Measurements from ENCODE around the gene TMEM132C. TPM values are rescaled to one million over a fixed set of nuclear protein-coding genes. Genes with fewer than 3 reads are reported as not detected.

Gene TMEM132C
- total RNA-seq, 1 donor from 2014 or later, result 61.8 TPM

DNA sequence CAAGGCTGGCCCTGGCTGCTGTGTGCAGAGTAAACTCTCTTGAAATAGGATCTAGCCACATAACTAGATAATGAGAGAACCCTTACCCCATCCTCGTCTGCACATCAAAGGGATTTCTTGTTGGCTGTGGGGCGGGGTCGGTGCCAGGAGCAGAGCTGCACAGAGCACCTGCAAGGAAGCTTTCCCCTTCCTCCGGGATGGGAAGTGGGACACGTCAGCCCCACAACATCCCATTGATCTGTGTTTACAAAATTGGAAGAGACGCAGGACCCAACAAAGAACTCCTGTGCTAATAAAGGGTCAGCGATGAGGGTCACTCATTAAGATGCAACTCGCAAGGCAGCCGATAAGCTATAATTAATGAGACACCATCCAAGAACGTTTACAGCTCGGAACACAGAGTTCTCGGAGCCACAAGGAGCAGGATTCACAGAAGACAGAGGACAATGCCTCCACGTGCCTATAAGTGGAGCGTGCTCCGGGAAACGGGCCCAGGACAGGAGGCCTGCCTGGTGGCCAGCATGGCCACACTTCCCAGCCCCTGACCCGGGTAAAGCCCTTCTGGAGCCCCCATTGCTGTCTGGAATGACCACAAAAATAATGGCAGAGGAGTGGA lies 385.3 kb downstream of the TMEM132C start:
- Mint-ChIP-seq H3K27ac (no peak overlapping the region), H3K9me3 (peaks cover 4% of the 10 kb centered on the region), H3K36me3 (peaks cover 6% of the 10 kb centered on the region), H3K4me1 (ENCODE audit: unreplicated experiment) (peaks cover 12% of the 10 kb centered on the region), H3K27me3 (peaks cover 26% of the 10 kb centered on the region), H3K4me3 (no peak overlapping the region)
- no peak for TF ChIP-seq CTCF (conservative IDR thresholded peaks at IDR 0.05)
- DNase-seq (ENCODE audit: extremely low spot score, unreplicated experiment), result no peak

DNA sequence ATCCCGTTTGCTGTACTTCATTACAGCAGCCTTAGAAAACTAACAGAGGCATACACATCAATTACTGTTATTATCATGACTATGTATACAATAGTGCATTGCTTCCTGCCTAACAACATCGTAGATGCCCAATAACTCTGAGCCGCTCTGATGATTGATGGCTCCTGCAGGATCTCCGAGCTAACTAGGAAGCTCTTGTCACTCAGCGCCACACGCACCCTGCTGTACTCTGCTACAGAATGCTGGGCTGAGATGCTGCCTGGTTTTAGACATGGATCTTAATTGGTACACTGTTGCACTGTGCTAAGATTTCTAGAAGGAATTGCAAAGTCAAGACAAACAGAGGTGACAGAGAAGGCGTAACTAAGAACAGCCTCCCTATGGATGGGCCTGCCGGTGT lies 387.5 kb downstream of the TMEM132C start:
- Mint-ChIP-seq H3K4me3 (no peak overlapping the region), H3K4me1 (ENCODE audit: unreplicated experiment) (peaks cover 12% of the 10 kb centered on the region), H3K9me3 (no peaks in the 10 kb centered on the region), H3K27ac (no peak overlapping the region), H3K27me3 (peaks cover 18% of the 10 kb centered on the region), H3K36me3 (peaks cover 3% of the 10 kb centered on the region)
- no peak for DNase-seq (ENCODE audit: extremely low spot score, unreplicated experiment)
- no peak for TF ChIP-seq CTCF (conservative IDR thresholded peaks at IDR 0.05)

DNA sequence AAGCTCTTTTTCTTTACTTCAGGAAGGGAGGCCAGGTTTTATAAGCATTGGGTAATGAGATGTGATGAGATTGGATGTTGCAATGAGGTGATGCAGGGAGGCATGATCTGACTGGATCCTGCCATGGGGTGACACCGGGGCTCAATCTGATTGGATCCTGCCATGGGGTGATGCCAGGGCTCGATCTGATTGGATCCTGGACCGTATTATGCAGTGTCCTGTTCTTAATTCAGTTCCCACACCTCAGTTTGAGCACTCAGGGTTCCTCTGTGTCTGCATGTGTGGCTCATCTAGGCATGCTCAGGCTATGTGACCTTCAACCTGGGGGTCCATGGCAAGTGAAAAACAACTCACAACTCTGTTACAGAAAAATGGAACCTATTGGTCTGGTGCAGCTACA lies 390.4 kb downstream of the TMEM132C start:
- no peak for DNase-seq (ENCODE audit: extremely low spot score, unreplicated experiment)
- TF ChIP-seq CTCF (conservative IDR thresholded peaks at IDR 0.05), result no peak
- H3K36me3 Mint-ChIP-seq, result peaks cover 3% of the 10 kb centered on the region
- no peak overlapping the region for H3K4me3 Mint-ChIP-seq
- H3K27me3 Mint-ChIP-seq, result peaks cover 21% of the 10 kb centered on the region
- H3K9me3 Mint-ChIP-seq, result no peaks in the 10 kb centered on the region
- peaks cover 21% of the 10 kb centered on the region for H3K4me1 Mint-ChIP-seq (ENCODE audit: unreplicated experiment)
- no peak overlapping the region for H3K27ac Mint-ChIP-seq

- Mint-ChIP-seq H3K9me3 (no peaks in the 10 kb centered on the region), H3K36me3 (peaks cover 3% of the 10 kb centered on the region), H3K27ac (no peak overlapping the region), H3K4me1 (ENCODE audit: unreplicated experiment) (peaks cover 13% of the 10 kb centered on the region), H3K4me3 (no peak overlapping the region), H3K27me3 (peaks cover 17% of the 10 kb centered on the region)
- TF ChIP-seq CTCF (conservative IDR thresholded peaks at IDR 0.05), result no peak
- DNase-seq (ENCODE audit: extremely low spot score, unreplicated experiment), result no peak
These were observed 393.7 kb downstream of the TMEM132C start for GRCh38 chr12:128660532-128661225.

GRCh38 chr12:128661226-128661569 lies 394.2 kb downstream of the TMEM132C start:
- no peaks in the 10 kb centered on the region for H3K9me3 Mint-ChIP-seq
- H3K27ac Mint-ChIP-seq, result no peak overlapping the region
- TF ChIP-seq CTCF (conservative IDR thresholded peaks at IDR 0.05), result no peak
- H3K36me3 Mint-ChIP-seq, result peaks cover 3% of the 10 kb centered on the region
- DNase-seq (ENCODE audit: extremely low spot score, unreplicated experiment), result no peak
- H3K4me3 Mint-ChIP-seq, result no peak overlapping the region
- H3K27me3 Mint-ChIP-seq, result peaks cover 17% of the 10 kb centered on the region
- peaks cover 13% of the 10 kb centered on the region for H3K4me1 Mint-ChIP-seq (ENCODE audit: unreplicated experiment)

All from type B pancreatic cell (in vitro differentiated cells).